GM12878 (cell line): ENCODE measurements around the gene CREB3. TPM values are rescaled to one million over a fixed set of nuclear protein-coding genes. Genes with fewer than 3 reads are reported as not detected.

Experiments used
- ATAC-seq: fragments of 200-7000 bp; cut with Tn5 transposase; 3 replicates; pipeline ENCODE4 v1.9.1; 2020; ENCODE audit warnings: mild to moderate bottlenecking, moderate library complexity
- BruUV-seq: library from RNA; stranded (reverse); fragments of 400-500 nt; replicated peaks from 2 replicates; lab custom pipeline; 2021; lab: Mats Ljungman, UMichigan
- CTCF ChIA-PET: fragments of 300-600 bp; sonication (Branson Sonifier 250); formaldehyde crosslinking; extraction: SDS; loops from one replicate; lab custom pipeline; 2021; ENCODE audit warnings: inconsistent platforms; lab: Yijun Ruan, JAX
- POLR2A ChIA-PET: fragments of 350-600 bp; formaldehyde crosslinking; extraction: SDS; loops from one replicate; lab custom pipeline; 2021; ENCODE audit warnings: inconsistent platforms; lab: Charles Lee
- RAD21 ChIA-PET: fragments of 300-600 bp; sonication (Branson Sonifier 250); formaldehyde crosslinking; loops from one replicate; lab custom pipeline; 2023; ENCODE audit warnings: antibody characterized with exemption; ENCODE audit not compliant: unreplicated experiment; lab: Charles Lee
- SMC1A ChIA-PET: fragments of 300-600 bp; sonication (Branson Sonifier 250); formaldehyde crosslinking; loops from one replicate; lab custom pipeline; 2023; ENCODE audit not compliant: unreplicated experiment, uncharacterized antibody; lab: Charles Lee
- DNase-seq: peaks from one replicate; pipeline ENCODE4 v3.0.0-alpha.2; 2011; ENCODE audit warnings: low read depth, low spot score
- FAIRE-seq: peaks from 3 replicates; lab custom pipeline; 2011; peaks lifted over from hg19 to GRCh38; lab: Jason Lieb, UNC
- H2AFZ ChIP-seq: 2 replicates; pipeline ENCODE4 v1.6.0; 2011; ENCODE audit warnings: low read depth, low read length, control low read depth; ENCODE audit not compliant: control insufficient read depth
- H3K27ac ChIP-seq: 2 replicates; pipeline ENCODE4 v1.5.1; 2011; ENCODE audit warnings: control low read depth; ENCODE audit not compliant: control insufficient read depth, insufficient read depth
- H3K27me3 ChIP-seq, 2 experiments: replicated peaks in 1 of 2; 2 replicates each; pipeline versions ENCODE4 v1.6.0 to v1.6.1; 2011; ENCODE audit warnings: low read length in 1 of 2; ENCODE audit not compliant: control insufficient read depth in 2 of 2, insufficient read depth in 2 of 2
- H3K36me3 ChIP-seq, 2 experiments: 2 replicates each; pipeline ENCODE4 v1.5.1; 2011; ENCODE audit warnings: low read length in 1 of 2; ENCODE audit not compliant: control insufficient read depth in 2 of 2, insufficient read depth in 2 of 2
- H3K4me1 ChIP-seq: 2 replicates; pipeline ENCODE4 v1.6.1; 2011; ENCODE audit warnings: mild to moderate bottlenecking, low read length, moderate library complexity, mixed read lengths; ENCODE audit not compliant: control insufficient read depth, insufficient read depth
- H3K4me2 ChIP-seq: 2 replicates; pipeline ENCODE4 v1.6.0; 2011; ENCODE audit warnings: control low read depth; ENCODE audit not compliant: control insufficient read depth, insufficient read depth
- H3K4me3 ChIP-seq: fragments of 200-600 bp; sonication (generic); 2 replicates; pipeline ENCODE4 v1.5.1; 2016
- H3K79me2 ChIP-seq: 2 replicates; pipeline ENCODE4 v1.6.0; 2011; ENCODE audit warnings: low read length; ENCODE audit not compliant: control insufficient read depth, insufficient read depth
- H3K9ac ChIP-seq: 2 replicates; pipeline ENCODE4 v1.8.0; 2011; ENCODE audit warnings: low read length, control low read depth, mixed read lengths; ENCODE audit not compliant: control insufficient read depth, insufficient read depth
- H3K9me3 ChIP-seq: replicated peaks from 3 replicates; pipeline ENCODE4 v1.5.1; 2011; ENCODE audit warnings: mild to moderate bottlenecking, low read length; ENCODE audit not compliant: control insufficient read depth, insufficient read depth
- H4K20me1 ChIP-seq: 2 replicates; pipeline ENCODE4 v1.6.0; 2011; ENCODE audit not compliant: control insufficient read depth, insufficient read depth
- BMI1 ChIP-seq: fragments of 450-650 bp; IDR thresholded peaks from 2 replicates; pipeline ENCODE4 v1.6.1; 2016; ENCODE audit warnings: mild to moderate bottlenecking, moderate library complexity, borderline replicate concordance
- CBFB ChIP-seq: IDR thresholded peaks from 2 replicates; pipeline ENCODE4 v1.6.1; 2016; ENCODE audit warnings: antibody characterized with exemption, low read depth
- CBX3 ChIP-seq: fragments of 200-600 bp; sonication (generic); IDR thresholded peaks from 2 replicates; pipeline ENCODE4 v1.6.1; 2016; ENCODE audit warnings: low read depth, borderline replicate concordance
- HDAC2 ChIP-seq: fragments of 200-600 bp; sonication (generic); IDR thresholded peaks from 2 replicates; pipeline ENCODE4 v1.6.1; 2017
- NR2C2 ChIP-seq: IDR thresholded peaks from 2 replicates; pipeline ENCODE4 v1.6.1; 2011; ENCODE audit warnings: borderline replicate concordance, low read depth; ENCODE audit not compliant: control insufficient read depth, insufficient read length
- RCOR1 ChIP-seq: conservative IDR thresholded peaks from 2 replicates; pipeline ENCODE4 v1.6.1; 2012; ENCODE audit warnings: low read depth, low read length, improper control_type of control experiment
- whole genome bisulfite sequencing: methylation state at CpG from one replicate; pipeline ENCODE4 v1.1.6; 2016; ENCODE audit warnings: low lambda C conversion rate; ENCODE audit not compliant: insufficient replicate concordance, insufficient coverage; ENCODE audit errors: missing lambda C conversion rate; 5-methylcytosine and 5-hydroxymethylcytosine counted together
- in situ Hi-C: fragments of 300-500 bp; cut with MboI; formaldehyde crosslinking; loops from 9 replicates; pipeline ENCODE4 v1.14.3; 2018; ENCODE audit warnings: mixed read lengths
- intact Hi-C: fragments of 100-400 bp; cut with micrococcal nuclease; formaldehyde crosslinking; loops from one replicate; pipeline ENCODE4 v1.14.2; 2022; ENCODE audit not compliant: unreplicated experiment
- polyA plus RNA-seq, 11 experiments: library from polyadenylated mRNA; depleted of rRNA in 4 of 11; unstranded in 6 of 11; stranded (reverse) in 5 of 11; fragments of >200 nt; fragmentation: Nextera tagmentation in 4 of 11; fragmentation: Illumina TruSeq in 1 of 11; extraction: Ambion mirVana in 4 of 11; extraction: Trizol in 1 of 11; gene quantifications; 1 replicate in 1 of 11; 2 replicates in 10 of 11; pipeline versions ENCODE4 v1.2.1 to v1.2.3, GENCODE V29; 2011 to 2016; ENCODE audit warnings: inconsistent platforms in 2 of 11, missing spikeins in 2 of 11, low read depth in 1 of 11
- total RNA-seq, 4 experiments: library from RNA; depleted of rRNA in 3 of 4; stranded (reverse); fragments of >200 nt in 3 of 4; fragmentation: Illumina TruSeq in 1 of 4; extraction: Trizol in 1 of 4; gene quantifications; 2 replicates each; pipeline versions ENCODE4 v1.2.1 to v1.2.3, GENCODE V29; 2013 to 2021
- TF ChIP-seq, protein P1 (sequence below): IDR thresholded peaks from 2 replicates; pipeline ENCODE4 v1.6.1; 2011; ENCODE audit warnings: low read depth, mild to moderate bottlenecking, low read length, moderate library complexity, borderline replicate concordance; ENCODE audit errors: extremely low read depth
- TF ChIP-seq, protein P2 (sequence below): fragments of 450-650 bp; IDR thresholded peaks from 2 replicates; pipeline ENCODE4 v1.6.1; 2016; ENCODE audit warnings: mild to moderate bottlenecking
- TF ChIP-seq, protein P3 (sequence below): IDR thresholded peaks from 2 replicates; pipeline ENCODE4 v1.6.1; 2011; ENCODE audit warnings: borderline replicate concordance, low read depth, mild to moderate bottlenecking, moderate library complexity, mixed read lengths, low read length; ENCODE audit not compliant: insufficient read depth; ENCODE audit errors: extremely low read length

CREB3 gene
- total and polyA plus RNA-seq, 10 of the 15 experiments (the other 5 are each of a cell fraction or from before 2014, with no cell fraction given), result 9.8 to 38.9 (median 19.8) TPM

DNA sequence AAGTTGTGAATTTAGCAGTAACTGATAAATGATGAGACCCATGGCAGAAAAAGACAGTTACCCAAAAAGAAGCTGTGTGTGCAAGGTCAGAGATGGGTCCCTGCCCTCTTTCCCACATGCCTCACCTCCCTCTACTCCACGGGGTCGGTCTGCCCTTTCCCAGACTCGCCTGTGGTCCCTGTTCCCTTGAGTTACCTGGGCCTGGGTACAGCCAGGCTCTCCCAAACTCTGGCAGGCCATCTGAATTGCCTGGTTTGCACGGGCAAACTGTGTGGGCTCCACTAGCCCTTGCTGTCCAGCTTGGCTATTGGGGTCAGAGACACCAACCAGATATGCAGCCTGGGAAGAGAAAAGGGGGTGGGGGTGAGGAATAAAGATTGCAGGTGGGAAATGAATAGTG lies 24.3 kb upstream of the CREB3 start:
- Histone ChIP-seq H3K4me1 (peaks cover 14% of the 10 kb centered on the region), H3K36me3 (peaks cover 56 to 68% of the 10 kb centered on the region in 2 experiments), H3K27ac (no peak overlapping the region), H3K9ac (no peak overlapping the region), H2AFZ (no peak overlapping the region), H3K79me2 (no peaks in the 10 kb centered on the region)
- CTCF ChIA-PET, result interaction anchor here (4.1 to 5.8 kb wide), 2 partner anchors 11 to 19 kb away, joined by 33 to 39 read pairs; no protein-coding TSS in a partner anchor
- 93% methylated on average over 4 of the region's 4 CpGs for WGBS
- ATAC-seq, result no peak
- no peak for TF ChIP-seq NR2C2
- TF ChIP-seq, protein P1, sequence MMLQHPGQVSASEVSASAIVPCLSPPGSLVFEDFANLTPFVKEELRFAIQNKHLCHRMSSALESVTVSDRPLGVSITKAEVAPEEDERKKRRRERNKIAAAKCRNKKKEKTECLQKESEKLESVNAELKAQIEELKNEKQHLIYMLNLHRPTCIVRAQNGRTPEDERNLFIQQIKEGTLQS, result no peak
- TF ChIP-seq RCOR1, result no peak
- TF ChIP-seq CBX3, result no peak
- TF ChIP-seq CBFB, result no peak
- TF ChIP-seq, protein P2, sequence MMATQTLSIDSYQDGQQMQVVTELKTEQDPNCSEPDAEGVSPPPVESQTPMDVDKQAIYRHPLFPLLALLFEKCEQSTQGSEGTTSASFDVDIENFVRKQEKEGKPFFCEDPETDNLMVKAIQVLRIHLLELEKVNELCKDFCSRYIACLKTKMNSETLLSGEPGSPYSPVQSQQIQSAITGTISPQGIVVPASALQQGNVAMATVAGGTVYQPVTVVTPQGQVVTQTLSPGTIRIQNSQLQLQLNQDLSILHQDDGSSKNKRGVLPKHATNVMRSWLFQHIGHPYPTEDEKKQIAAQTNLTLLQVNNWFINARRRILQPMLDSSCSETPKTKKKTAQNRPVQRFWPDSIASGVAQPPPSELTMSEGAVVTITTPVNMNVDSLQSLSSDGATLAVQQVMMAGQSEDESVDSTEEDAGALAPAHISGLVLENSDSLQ, result no peak
- no peak for TF ChIP-seq BMI1
- TF ChIP-seq, protein P3, sequence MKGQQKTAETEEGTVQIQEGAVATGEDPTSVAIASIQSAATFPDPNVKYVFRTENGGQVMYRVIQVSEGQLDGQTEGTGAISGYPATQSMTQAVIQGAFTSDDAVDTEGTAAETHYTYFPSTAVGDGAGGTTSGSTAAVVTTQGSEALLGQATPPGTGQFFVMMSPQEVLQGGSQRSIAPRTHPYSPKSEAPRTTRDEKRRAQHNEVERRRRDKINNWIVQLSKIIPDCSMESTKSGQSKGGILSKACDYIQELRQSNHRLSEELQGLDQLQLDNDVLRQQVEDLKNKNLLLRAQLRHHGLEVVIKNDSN, result no peak
- no peak for TF ChIP-seq HDAC2
- TF ChIP-seq, all 136 proteins: peak for 0
- no peaks in the 10 kb centered on the region for H4K20me1 ChIP-seq
- H3K27me3 ChIP-seq, result no peaks in the 10 kb centered on the region
- H3K9me3 ChIP-seq, result no peaks in the 10 kb centered on the region
- DNase-seq (no peak), FAIRE-seq (no peak)
- POLR2A ChIA-PET, result interaction anchor here (1.1 to 1.4 kb wide), 3 partner anchors 11 to 19 kb away, joined by 3 to 4 read pairs (median 4); no protein-coding TSS in a partner anchor
- intact Hi-C loops (no loop called here), in situ Hi-C loops (no loop called here)
- H3K4me3 ChIP-seq, result no peak overlapping the region
- RAD21 ChIA-PET, result no interaction called here
- BruUV-seq, result no TSS peak
- SMC1A ChIA-PET, result interaction anchor here (1.0 kb wide), 1 partner anchor 14 kb away, joined by 3 read pairs; no protein-coding TSS in a partner anchor
- no peak overlapping the region for H3K4me2 ChIP-seq
